HEK293 (cell line): ENCODE data around the gene FAM20B.
A peak's percentile ranks its signal among the peaks of the same experiment; 100 is the strongest.

Source experiments
- AEBP2 ChIP-seq: fragments of 450-650 bp; formaldehyde crosslinking; IDR thresholded peaks from 2 replicates; pipeline ENCODE4 v1.5.1; 2016; ENCODE audit warnings: missing biosample characterization, missing genetic modification characterization, borderline replicate concordance
- GLIS1 ChIP-seq: fragments of 450-650 bp; formaldehyde crosslinking; IDR thresholded peaks from 2 replicates; pipeline ENCODE4 v1.5.1; 2016; ENCODE audit warnings: missing biosample characterization, missing genetic modification characterization
- HOXD13 ChIP-seq: sonication (generic); formaldehyde crosslinking; IDR thresholded peaks from 2 replicates; pipeline ENCODE4 v1.8.0; 2022; ENCODE audit warnings: missing genetic modification reagents, borderline replicate concordance
- KLF16 ChIP-seq: fragments of 450-650 bp; formaldehyde crosslinking; IDR thresholded peaks from 2 replicates; pipeline ENCODE4 v1.5.1; 2017; ENCODE audit warnings: missing biosample characterization, missing genetic modification characterization
- PRDM1 ChIP-seq: fragments of 450-650 bp; formaldehyde crosslinking; IDR thresholded peaks from 2 replicates; pipeline ENCODE4; 2016; ENCODE audit warnings: missing biosample characterization, missing genetic modification characterization
- SCRT2 ChIP-seq: fragments of 450-650 bp; formaldehyde crosslinking; IDR thresholded peaks from 2 replicates; pipeline ENCODE4 v1.5.1; 2016; ENCODE audit warnings: missing biosample characterization, missing genetic modification characterization
- ZBTB17 ChIP-seq: fragments of 450-650 bp; formaldehyde crosslinking; IDR thresholded peaks from 2 replicates; pipeline ENCODE4 v1.5.1; 2016; ENCODE audit warnings: missing biosample characterization, missing genetic modification characterization
- ZBTB44 ChIP-seq: fragments of 450-650 bp; IDR thresholded peaks from 2 replicates; pipeline ENCODE4 v1.5.1; 2018; ENCODE audit warnings: missing biosample characterization, mild to moderate bottlenecking, missing genetic modification characterization
- ZBTB48 ChIP-seq: fragments of 450-650 bp; formaldehyde crosslinking; IDR thresholded peaks from 2 replicates; pipeline ENCODE4 v1.5.1; 2016; ENCODE audit warnings: missing biosample characterization, missing genetic modification characterization
- ZIC2 ChIP-seq: fragments of 450-650 bp; formaldehyde crosslinking; IDR thresholded peaks from 2 replicates; pipeline ENCODE4 v1.5.1; 2016; ENCODE audit warnings: missing biosample characterization, missing genetic modification characterization
- ZNF155 ChIP-seq: fragments of 450-650 bp; formaldehyde crosslinking; IDR thresholded peaks from 2 replicates; pipeline ENCODE4 v1.5.1; 2016; ENCODE audit warnings: missing biosample characterization, missing genetic modification characterization
- ZNF214 ChIP-seq: fragments of 450-650 bp; formaldehyde crosslinking; IDR thresholded peaks from 2 replicates; pipeline ENCODE4 v1.5.1; 2017; ENCODE audit warnings: missing biosample characterization, mild to moderate bottlenecking, missing genetic modification characterization, borderline replicate concordance
- ZNF341 ChIP-seq: fragments of 450-650 bp; formaldehyde crosslinking; IDR thresholded peaks from 2 replicates; pipeline ENCODE4; 2016; ENCODE audit warnings: low read depth, missing biosample characterization, missing genetic modification characterization
- ZNF350 ChIP-seq: fragments of 450-650 bp; formaldehyde crosslinking; IDR thresholded peaks from 2 replicates; pipeline ENCODE4 v1.5.0; 2017; ENCODE audit warnings: missing biosample characterization, mild to moderate bottlenecking, missing genetic modification characterization
- ZNF391 ChIP-seq: fragments of 450-650 bp; formaldehyde crosslinking; IDR thresholded peaks from 2 replicates; pipeline ENCODE4 v1.5.1; 2016; ENCODE audit warnings: low read depth, missing biosample characterization, missing genetic modification characterization, borderline replicate concordance
- ZNF416 ChIP-seq: fragments of 450-650 bp; formaldehyde crosslinking; IDR thresholded peaks from 2 replicates; pipeline ENCODE4 v1.5.1; 2016; ENCODE audit warnings: missing biosample characterization, missing genetic modification characterization
- ZNF514 ChIP-seq: fragments of 450-650 bp; formaldehyde crosslinking; IDR thresholded peaks from 2 replicates; pipeline ENCODE4 v1.5.1; 2016; ENCODE audit warnings: missing biosample characterization, missing genetic modification characterization
- ZNF548 ChIP-seq: fragments of 450-650 bp; formaldehyde crosslinking; IDR thresholded peaks from 2 replicates; pipeline ENCODE4 v1.5.1; 2016; ENCODE audit warnings: missing biosample characterization, missing genetic modification characterization
- ZNF561 ChIP-seq: fragments of 450-650 bp; IDR thresholded peaks from 2 replicates; pipeline ENCODE4 v1.5.1; 2018; ENCODE audit warnings: missing biosample characterization, missing genetic modification characterization, borderline replicate concordance
- ZNF600 ChIP-seq: fragments of 450-650 bp; formaldehyde crosslinking; IDR thresholded peaks from 2 replicates; pipeline ENCODE4 v1.5.1; 2016; ENCODE audit warnings: missing biosample characterization, missing genetic modification characterization
- ZNF624 ChIP-seq: fragments of 450-650 bp; formaldehyde crosslinking; IDR thresholded peaks from 2 replicates; pipeline ENCODE4 v1.5.1; 2017; ENCODE audit warnings: missing biosample characterization, missing genetic modification characterization
- ZNF629 ChIP-seq: fragments of 450-650 bp; formaldehyde crosslinking; IDR thresholded peaks from 2 replicates; pipeline ENCODE4 v1.5.1; 2017; ENCODE audit warnings: missing biosample characterization, missing genetic modification characterization
- ZNF639 ChIP-seq: fragments of 450-650 bp; formaldehyde crosslinking; IDR thresholded peaks from 2 replicates; pipeline ENCODE4 v1.5.1; 2016; ENCODE audit warnings: missing biosample characterization, missing genetic modification characterization
- ZNF692 ChIP-seq: fragments of 450-650 bp; formaldehyde crosslinking; IDR thresholded peaks from 2 replicates; pipeline ENCODE4 v1.5.1; 2016; ENCODE audit warnings: missing biosample characterization, missing genetic modification characterization
- ZXDB ChIP-seq: fragments of 450-650 bp; formaldehyde crosslinking; IDR thresholded peaks from 2 replicates; pipeline ENCODE4 v1.5.1; 2016; ENCODE audit warnings: missing biosample characterization, missing genetic modification characterization

FAM20B gene

GRCh38 chr1:179091691-179092165 lies 66.0 kb downstream of the FAM20B start (continued):
- TF ChIP-seq GLIS1 (tag by site-specific recombination) (peak; percentile 79), ZNF214 (tag by site-specific recombination) (no peak), ZBTB44 (tag by site-specific recombination) (peak; percentile 69), ZNF155 (tag by site-specific recombination) (no peak), ZNF350 (tag by site-specific recombination) (no peak), ZNF341 (tag by site-specific recombination) (peak; percentile 18; the same call in 1 of the 2 replicates), ZNF514 (tag by site-specific recombination) (no peak), ZNF548 (tag by site-specific recombination) (no peak), ZIC2 (tag by site-specific recombination) (peak; percentile 99), ZBTB17 (peak; percentile 74), KLF16 (no peak), ZNF629 (tag by site-specific recombination) (no peak), ZXDB (no peak), ZNF416 (tag by site-specific recombination) (no peak), AEBP2 (tag by site-specific recombination) (no peak), PRDM1 (tag by site-specific recombination) (no peak), ZBTB48 (peak; percentile 87), ZNF600 (tag by site-specific recombination) (no peak), ZNF624 (tag by site-specific recombination) (no peak), HOXD13 (peak; percentile 84; the same call in 1 of the 2 replicates), ZNF639 (tag by site-specific recombination) (no peak), SCRT2 (0 out of 2 replicates have a peak, but pooled peaks have one; percentile 14), ZNF561 (tag by site-specific recombination) (no peak), ZNF391 (tag by site-specific recombination) (no peak), ZNF692 (peak; percentile 60; the same call in 1 of the 2 replicates)
